Transverse colon (tissue), 4 donors: Measurements from ENCODE around the gene CELF4. TPM values are rescaled to one million over a fixed set of nuclear protein-coding genes. Genes with fewer than 3 reads are reported as not detected.

Experiments used
- DNase-seq: peaks from one replicate; pipeline ENCODE4 v3.0.0-alpha.2; 2019
- H3K27ac ChIP-seq, 4 donors: fragments of 200-600 bp; sonication (generic); 2 replicates each; pipeline ENCODE4 v1.5.1; 2016 to 2018; ENCODE audit warnings: inconsistent platforms in 4 of 4
- H3K27me3 ChIP-seq: fragments of 200-600 bp; sonication (generic); 2 replicates; pipeline ENCODE4 v1.5.1; 2017; ENCODE audit warnings: inconsistent platforms
- H3K36me3 ChIP-seq, 4 donors: fragments of 200-600 bp; sonication (generic); 2 replicates each; pipeline ENCODE4 v1.5.1; 2017 to 2019; ENCODE audit warnings: inconsistent platforms in 4 of 4
- H3K4me1 ChIP-seq, 4 donors: fragments of 200-600 bp; sonication (generic); 2 replicates each; pipeline ENCODE4 v1.5.1; 2017 to 2020; ENCODE audit warnings: inconsistent platforms in 4 of 4
- H3K4me3 ChIP-seq, 4 donors: fragments of 200-600 bp; sonication (generic); 1 replicate in 1 of 4; 2 replicates in 3 of 4; pipeline versions ENCODE4 v1.5.1 to v1.6.1; 2017 to 2019; ENCODE audit warnings: inconsistent platforms in 4 of 4
- H3K9me3 ChIP-seq, 2 donors: fragments of 200-600 bp; sonication (generic); 2 replicates each; pipeline ENCODE4 v1.5.1; 2017 to 2019; ENCODE audit warnings: inconsistent platforms in 2 of 2
- CTCF ChIP-seq, 5 experiments: fragments of 200-600 bp in 3 of 5; fragments of 450-650 bp in 2 of 5; sonication (generic) in 3 of 5; IDR thresholded peaks; 1 replicate in 2 of 5; 2 replicates in 3 of 5; pipeline ENCODE4 v1.5.1; 2016 to 2017; ENCODE audit warnings: antibody characterized with exemption in 5 of 5, inconsistent platforms in 3 of 5, mild to moderate bottlenecking in 2 of 5, moderate library complexity in 1 of 5
- EP300 ChIP-seq: sonication (generic); formaldehyde crosslinking; IDR thresholded peaks from one replicate; pipeline ENCODE4 v1.6.1; 2017; ENCODE audit warnings: antibody characterized with exemption, low read depth
- POLR2A ChIP-seq: fragments of 450-650 bp; IDR thresholded peaks from one replicate; pipeline ENCODE4 v1.6.1; 2016; ENCODE audit warnings: antibody characterized with exemption, mild to moderate bottlenecking, moderate library complexity
- POLR2AphosphoS5 ChIP-seq, 3 donors: sonication (generic); formaldehyde crosslinking; IDR thresholded peaks; one replicate each; pipeline ENCODE4 v1.6.1; 2016; ENCODE audit warnings: antibody characterized with exemption in 3 of 3
- WGBS, 2 donors: methylation state at CpG; one replicate each; pipeline ENCODE4 v1.1.5; 2018; ENCODE audit warnings: low coverage in 1 of 2; 5-methylcytosine and 5-hydroxymethylcytosine counted together
- in situ Hi-C, 4 donors: fragments of 200-750 bp; cut with MboI; loops; one replicate each; pipeline versions ENCODE4 v1.15.0 to v1.15.1; 2017; ENCODE audit warnings: low sequenced_read_pairs in 3 of 4, low pct_ligation_motif_present in 1 of 4, low pct_unique_long_range_greater_than_20kb in 1 of 4
- intact Hi-C: fragments of 100-400 bp; cut with DNase I; formaldehyde crosslinking; loops from one replicate; pipeline ENCODE4 v1.15.1; 2023; ENCODE audit warnings: low total_unique reads
- total RNA-seq, 4 donors: library from RNA; depleted of rRNA; stranded (reverse); fragments of >200 nt; gene quantifications; one replicate each; pipeline ENCODE4 v1.1.0, GENCODE V29; 2016

Gene CELF4
- total RNA-seq, 4 donors from 2014 or later: 0.14 to 0.75 TPM; not detected in 2

DNA sequence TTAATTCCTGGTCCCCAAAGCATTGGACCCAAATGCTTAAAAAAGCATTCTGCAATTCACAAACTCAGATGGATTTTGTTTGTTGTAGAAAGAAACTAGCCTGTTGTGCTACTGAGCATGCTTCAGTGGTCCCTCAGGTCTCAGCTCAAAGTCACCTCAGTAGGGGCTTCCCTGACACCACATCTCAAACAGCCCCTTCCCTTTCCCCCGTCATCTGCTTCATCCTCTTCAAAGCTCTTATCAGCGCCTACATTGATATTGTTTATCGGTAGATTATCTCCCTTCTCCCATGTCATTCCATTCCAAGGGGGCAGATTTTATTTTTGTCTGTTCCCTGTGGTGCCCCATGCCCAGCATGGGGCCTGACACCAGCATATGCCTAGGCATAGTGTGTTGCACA is 172.9 kb downstream of the CELF4 start:
- H3K4me1 ChIP-seq: peaks cover 0 to 5% (median 0%) of the 10 kb centered on the region in 4 donors
- no peaks in the 10 kb centered on the region for H3K9me3 ChIP-seq
- TF ChIP-seq EP300: no peak
- no peak for TF ChIP-seq POLR2AphosphoS5 (IDR thresholded peaks at IDR 0.05)
- no peak for TF ChIP-seq CTCF (IDR thresholded peaks at IDR 0.05)
- no peak for TF ChIP-seq POLR2A
- no peak overlapping the region for H3K4me3 ChIP-seq
- in situ Hi-C loops (loop anchor here in 1 of 4 donors (25.0 kb wide), 1 partner anchor 145 kb away; no protein-coding TSS in a partner anchor), intact Hi-C loops (no loop called here)
- no peak overlapping the region for H3K27ac ChIP-seq
- H3K36me3 ChIP-seq: no peaks in the 10 kb centered on the region
- DNase-seq: no peak
- 82% methylated on average over 3 of the region's 3 CpGs; no CpG with 5 or more reads in 1 of the 2 donors for WGBS, 2 donors
- H3K27me3 ChIP-seq: peaks cover 19% of the 10 kb centered on the region

GRCh38 chr18:37391698-37392548 is 173.7 kb downstream of the CELF4 start:
- Histone ChIP-seq H3K27ac (no peak overlapping the region), H3K4me1 (peaks cover 0 to 5% (median 0%) of the 10 kb centered on the region in 4 donors), H3K27me3 (peaks cover 19% of the 10 kb centered on the region), H3K4me3 (no peak overlapping the region), H3K36me3 (no peaks in the 10 kb centered on the region), H3K9me3 (no peaks in the 10 kb centered on the region)
- intact Hi-C loops: no loop called here
- 83% methylated on average over 16 of the region's 16 CpGs; no CpG with 5 or more reads in 1 of the 2 donors for WGBS, 2 donors
- in situ Hi-C loops: loop anchor here in 1 of 4 donors (25.0 kb wide), 1 partner anchor 145 kb away; no protein-coding TSS in a partner anchor
- TF ChIP-seq EP300 (no peak), POLR2A (no peak), CTCF (IDR thresholded peaks at IDR 0.05) (no peak), POLR2AphosphoS5 (IDR thresholded peaks at IDR 0.05) (no peak)
- no peak for DNase-seq

- intact Hi-C loops (no loop called here), in situ Hi-C loops (loop anchor here in 1 of 4 donors (25.0 kb wide), 1 partner anchor 146 kb away; no protein-coding TSS in a partner anchor)
- WGBS, 2 donors: 76% methylated on average over 4 of the region's 4 CpGs; no CpG with 5 or more reads in 1 of the 2 donors
- Histone ChIP-seq H3K27me3 (peaks cover 19% of the 10 kb centered on the region), H3K36me3 (no peaks in the 10 kb centered on the region), H3K4me1 (peaks cover 0 to 5% (median 0%) of the 10 kb centered on the region in 4 donors), H3K9me3 (no peaks in the 10 kb centered on the region), H3K27ac (no peak overlapping the region), H3K4me3 (no peak overlapping the region)
- TF ChIP-seq EP300: no peak
- TF ChIP-seq POLR2A: no peak
- TF ChIP-seq POLR2AphosphoS5 (IDR thresholded peaks at IDR 0.05): no peak
- no peak for TF ChIP-seq CTCF (IDR thresholded peaks at IDR 0.05)
- no peak for DNase-seq
Observed at GRCh38 chr18:37391156-37391555, 174.4 kb downstream of the CELF4 start.

DNA sequence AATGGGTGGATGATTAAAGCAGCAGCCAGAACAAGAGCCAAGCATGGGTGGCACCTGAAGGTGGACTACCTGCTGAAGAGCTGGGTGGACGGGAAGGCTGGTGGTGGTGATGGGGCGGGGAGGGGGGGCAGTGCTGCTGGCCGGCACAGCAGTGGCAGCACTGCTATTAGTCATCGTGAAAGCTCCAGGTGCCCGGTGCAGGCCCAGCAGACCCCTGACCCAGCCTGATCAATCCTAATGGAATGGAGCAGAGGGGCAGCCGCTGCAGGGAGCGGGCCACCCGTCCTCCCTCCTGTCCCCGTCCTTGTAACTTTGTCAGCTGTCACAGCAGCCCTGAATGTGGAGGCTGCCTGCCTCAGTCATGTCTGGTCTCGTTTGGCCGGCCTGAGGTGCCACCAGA is 174.9 kb downstream of the CELF4 start:
- Histone ChIP-seq H3K36me3 (no peaks in the 10 kb centered on the region), H3K27me3 (peaks cover 19% of the 10 kb centered on the region), H3K27ac (no peak overlapping the region), H3K9me3 (no peaks in the 10 kb centered on the region), H3K4me3 (no peak overlapping the region), H3K4me1 (peaks cover 0 to 5% (median 0%) of the 10 kb centered on the region in 4 donors)
- 71 to 87% methylated on average over 4 to 11 of the region's 11 CpGs for WGBS, 2 donors
- TF ChIP-seq EP300: no peak
- TF ChIP-seq POLR2AphosphoS5 (IDR thresholded peaks at IDR 0.05): no peak
- no peak for TF ChIP-seq CTCF (IDR thresholded peaks at IDR 0.05)
- no peak for TF ChIP-seq POLR2A
- intact Hi-C loops: no loop called here
- in situ Hi-C loops: loop anchor here in 1 of 4 donors (25.0 kb wide), 1 partner anchor 147 kb away; no protein-coding TSS in a partner anchor
- no peak for DNase-seq
